K562 (cell line): ENCODE results near the gene MAP3K12. TPM values are rescaled to one million over a fixed set of nuclear protein-coding genes. Genes with fewer than 3 reads are reported as not detected.

Experiments
- C11orf30 ChIP-seq: fragments of 450-650 bp; IDR thresholded peaks from 2 replicates; pipeline ENCODE4 v1.6.1; 2016; ENCODE audit warnings: low read depth, mild to moderate bottlenecking
- HMGN3 ChIP-seq: IDR thresholded peaks from 2 replicates; pipeline ENCODE4 v1.6.1; 2011; ENCODE audit warnings: borderline replicate concordance, low read depth, mild to moderate bottlenecking, mixed read lengths, low read length; ENCODE audit not compliant: insufficient read length; ENCODE audit errors: extremely low read depth
- ILK ChIP-seq: fragments of 450-650 bp; IDR thresholded peaks from 2 replicates; pipeline ENCODE4 v1.6.1; 2016; ENCODE audit warnings: missing genetic modification characterization, low read depth, mild to moderate bottlenecking, missing compliant biosample characterization, moderate library complexity, borderline replicate concordance
- MAFF ChIP-seq: IDR thresholded peaks from 2 replicates; pipeline ENCODE4 v1.6.1; 2012; ENCODE audit warnings: low read length, improper control_type of control experiment
- POLR2B ChIP-seq: fragments of 450-650 bp; IDR thresholded peaks from 2 replicates; pipeline ENCODE4 v1.6.1; 2018; ENCODE audit warnings: low read depth; ENCODE audit not compliant: partially characterized antibody
- PRMT5 ChIP-seq: sonication (generic); formaldehyde crosslinking; IDR thresholded peaks from 2 replicates; pipeline ENCODE4 v1.5.0; 2020; ENCODE audit warnings: missing genetic modification reagents
- ZBTB17 ChIP-seq: fragments of 450-650 bp; formaldehyde crosslinking; IDR thresholded peaks from 2 replicates; pipeline ENCODE4 v1.4.0; 2020; ENCODE audit warnings: mild to moderate bottlenecking
- ZBTB34 ChIP-seq: fragments of 250-450 bp; sonication (Bioruptor Pico); IDR thresholded peaks from 2 replicates; pipeline ENCODE4 v1.8.0; 2021; ENCODE audit warnings: mild to moderate bottlenecking, moderate library complexity
- ZFP91 ChIP-seq: sonication (generic); formaldehyde crosslinking; IDR thresholded peaks from 2 replicates; pipeline ENCODE4 v1.8.0; 2022; ENCODE audit warnings: mild to moderate bottlenecking, missing genetic modification reagents
- ZNF407 ChIP-seq: fragments of 450-650 bp; IDR thresholded peaks from 2 replicates; pipeline ENCODE4 v1.6.1; 2016; ENCODE audit warnings: low read depth
- ZNF668 ChIP-seq: fragments of 250-450 bp; sonication (Bioruptor Pico); IDR thresholded peaks from 2 replicates; pipeline ENCODE4 v1.8.0; 2022; ENCODE audit warnings: mild to moderate bottlenecking, inconsistent platforms
- ZSCAN32 ChIP-seq: fragments of 450-650 bp; formaldehyde crosslinking; IDR thresholded peaks from 2 replicates; pipeline ENCODE4 v1.4.0; 2020; ENCODE audit warnings: mild to moderate bottlenecking, moderate library complexity
- polyA plus RNA-seq, 8 experiments: library from polyadenylated mRNA; depleted of rRNA in 4 of 8; stranded (reverse) in 5 of 8; unstranded in 3 of 8; fragments of >200 nt; fragmentation: Nextera tagmentation in 2 of 8; fragmentation: Illumina TruSeq in 1 of 8; extraction: Ambion mirVana in 2 of 8; extraction: Trizol in 1 of 8; gene quantifications; 2 replicates each; pipeline versions ENCODE4 v1.2.1 to v1.2.3, GENCODE V29; 2011 to 2014; ENCODE audit warnings: inconsistent platforms in 1 of 8, missing spikeins in 1 of 8
- total RNA-seq, 7 experiments: library from RNA; depleted of rRNA in 6 of 7; stranded (reverse); fragments of >200 nt in 6 of 7; fragmentation: Illumina TruSeq in 2 of 7; extraction: Trizol in 2 of 7; gene quantifications; 2 replicates each; pipeline versions ENCODE4 v1.2.1 to v1.2.3, GENCODE V29; 2011 to 2021; ENCODE audit warnings: low replicate concordance in 1 of 7
- TF ChIP-seq, protein P1 (sequence below): IDR thresholded peaks from 2 replicates; pipeline ENCODE4 v1.6.1; 2011; ENCODE audit warnings: borderline replicate concordance, low read depth, mild to moderate bottlenecking, moderate library complexity, low read length; ENCODE audit not compliant: insufficient read depth, poor library complexity, severe bottlenecking

MAP3K12 gene
- total and polyA plus RNA-seq, 9 of the 15 experiments (the other 6 are each of a cell fraction or from before 2014, with no cell fraction given), result 0.10 to 2.4 (median 1.6) TPM

DNA sequence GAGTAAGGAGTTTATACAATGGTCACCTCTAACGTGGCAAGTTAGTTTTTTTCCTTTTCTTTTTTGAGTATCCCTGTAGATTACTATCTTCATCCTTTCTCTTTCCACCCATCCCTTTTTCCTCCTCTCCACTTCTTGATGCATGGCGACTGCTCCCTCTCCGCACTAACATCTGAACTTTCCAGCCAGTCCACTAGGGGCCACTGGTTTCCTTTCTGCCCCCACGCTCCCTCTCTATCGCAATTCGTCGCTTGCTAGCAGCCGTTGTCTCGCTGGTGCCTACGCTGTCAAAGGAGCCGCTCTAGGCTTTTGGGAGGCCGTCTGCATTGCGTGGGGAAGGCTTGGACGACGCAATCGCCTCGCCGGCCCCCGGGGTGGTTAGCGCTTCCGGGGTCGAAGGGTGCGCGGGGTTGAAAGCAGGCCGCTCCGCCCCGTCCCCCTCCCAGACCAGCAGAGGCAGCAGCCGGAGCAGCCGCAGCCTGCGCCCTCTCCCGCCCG, 47.5 kb downstream of the MAP3K12 start, which contains the start of gene PCBP2 (continued):
- TF ChIP-seq ZNF407 (no peak), ZBTB34 (CRISPR knock-in tag) (no peak), PRMT5 (CRISPR knock-in tag) (no peak), C11orf30 (peak; percentile 66), HMGN3 (peak; percentile 94), ILK (tag) (no peak), ZSCAN32 (CRISPR knock-in tag) (no peak), ZNF668 (CRISPR knock-in tag) (no peak), POLR2B (peak; percentile 62), ZFP91 (CRISPR knock-in tag) (no peak), MAFF (no peak), ZBTB17 (CRISPR knock-in tag) (no peak)
- TF ChIP-seq, protein P1, sequence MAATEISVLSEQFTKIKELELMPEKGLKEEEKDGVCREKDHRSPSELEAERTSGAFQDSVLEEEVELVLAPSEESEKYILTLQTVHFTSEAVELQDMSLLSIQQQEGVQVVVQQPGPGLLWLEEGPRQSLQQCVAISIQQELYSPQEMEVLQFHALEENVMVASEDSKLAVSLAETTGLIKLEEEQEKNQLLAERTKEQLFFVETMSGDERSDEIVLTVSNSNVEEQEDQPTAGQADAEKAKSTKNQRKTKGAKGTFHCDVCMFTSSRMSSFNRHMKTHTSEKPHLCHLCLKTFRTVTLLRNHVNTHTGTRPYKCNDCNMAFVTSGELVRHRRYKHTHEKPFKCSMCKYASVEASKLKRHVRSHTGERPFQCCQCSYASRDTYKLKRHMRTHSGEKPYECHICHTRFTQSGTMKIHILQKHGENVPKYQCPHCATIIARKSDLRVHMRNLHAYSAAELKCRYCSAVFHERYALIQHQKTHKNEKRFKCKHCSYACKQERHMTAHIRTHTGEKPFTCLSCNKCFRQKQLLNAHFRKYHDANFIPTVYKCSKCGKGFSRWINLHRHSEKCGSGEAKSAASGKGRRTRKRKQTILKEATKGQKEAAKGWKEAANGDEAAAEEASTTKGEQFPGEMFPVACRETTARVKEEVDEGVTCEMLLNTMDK, result peak; percentile 12
